DMS53 (cell line): ENCODE measurements around the gene ZNF827.

Source experiments
- DNase-seq: peaks from one replicate; lab custom pipeline; 2025; lab: John Stamatoyannopoulos, UW

The ZNF827 gene, protein sequence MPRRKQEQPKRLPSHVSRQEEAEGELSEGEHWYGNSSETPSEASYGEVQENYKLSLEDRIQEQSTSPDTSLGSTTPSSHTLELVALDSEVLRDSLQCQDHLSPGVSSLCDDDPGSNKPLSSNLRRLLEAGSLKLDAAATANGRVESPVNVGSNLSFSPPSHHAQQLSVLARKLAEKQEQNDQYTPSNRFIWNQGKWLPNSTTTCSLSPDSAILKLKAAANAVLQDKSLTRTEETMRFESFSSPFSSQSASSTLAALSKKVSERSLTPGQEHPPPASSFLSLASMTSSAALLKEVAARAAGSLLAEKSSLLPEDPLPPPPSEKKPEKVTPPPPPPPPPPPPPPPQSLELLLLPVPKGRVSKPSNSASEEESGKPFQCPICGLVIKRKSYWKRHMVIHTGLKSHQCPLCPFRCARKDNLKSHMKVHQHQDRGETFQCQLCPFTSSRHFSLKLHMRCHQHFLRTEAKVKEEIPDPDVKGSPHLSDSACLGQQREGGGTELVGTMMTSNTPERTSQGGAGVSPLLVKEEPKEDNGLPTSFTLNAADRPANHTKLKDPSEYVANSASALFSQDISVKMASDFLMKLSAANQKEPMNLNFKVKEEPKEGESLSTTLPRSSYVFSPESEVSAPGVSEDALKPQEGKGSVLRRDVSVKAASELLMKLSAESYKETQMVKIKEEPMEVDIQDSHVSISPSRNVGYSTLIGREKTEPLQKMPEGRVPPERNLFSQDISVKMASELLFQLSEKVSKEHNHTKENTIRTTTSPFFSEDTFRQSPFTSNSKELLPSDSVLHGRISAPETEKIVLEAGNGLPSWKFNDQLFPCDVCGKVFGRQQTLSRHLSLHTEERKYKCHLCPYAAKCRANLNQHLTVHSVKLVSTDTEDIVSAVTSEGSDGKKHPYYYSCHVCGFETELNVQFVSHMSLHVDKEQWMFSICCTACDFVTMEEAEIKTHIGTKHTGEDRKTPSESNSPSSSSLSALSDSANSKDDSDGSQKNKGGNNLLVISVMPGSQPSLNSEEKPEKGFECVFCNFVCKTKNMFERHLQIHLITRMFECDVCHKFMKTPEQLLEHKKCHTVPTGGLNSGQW

DNA sequence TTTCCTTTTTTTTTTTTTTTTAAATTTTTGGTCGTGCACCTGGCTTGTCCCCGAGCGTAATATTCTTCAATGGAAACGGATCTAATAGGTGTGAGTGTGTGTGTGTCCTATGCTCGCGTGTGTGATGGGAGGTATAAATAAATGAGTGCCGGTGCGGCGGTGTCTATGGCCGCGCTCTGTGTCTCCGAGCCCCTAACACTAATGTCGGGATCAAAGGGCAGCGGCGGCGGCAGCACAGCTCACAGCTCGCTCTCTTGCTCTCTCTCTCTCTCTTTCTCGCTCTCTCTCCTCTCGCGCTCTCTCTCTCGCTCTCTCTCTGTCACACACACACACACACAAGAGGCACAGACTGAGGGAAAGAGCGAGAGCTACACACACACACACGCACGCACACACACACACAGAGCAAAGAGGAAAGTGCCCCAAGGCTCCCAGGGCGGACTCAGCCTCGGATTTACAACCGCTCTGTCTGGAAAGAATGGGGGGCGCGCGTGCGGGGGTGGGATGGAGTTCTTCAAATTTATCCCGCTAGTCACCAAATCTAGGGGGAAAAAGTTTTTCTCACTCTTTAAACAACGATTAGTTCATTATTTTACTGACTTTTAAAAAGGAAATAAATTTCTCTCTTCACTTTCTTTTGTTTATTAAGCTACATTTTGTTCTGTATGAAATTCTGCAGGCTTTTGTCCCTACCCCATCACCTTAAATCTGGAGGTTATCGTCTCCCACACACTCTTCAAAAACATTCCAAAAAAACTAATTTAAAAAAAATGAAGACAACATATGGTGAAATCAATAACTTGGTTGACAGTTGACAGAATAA lies at the start of gene ZNF827:
TSS of gene ZNF827 (minus strand) at position 206 of the 823 bp plus-strand sequence. CDS start 416 bp downstream, outside the sequence.
- peak; percentile 89 for DNase-seq

DNA sequence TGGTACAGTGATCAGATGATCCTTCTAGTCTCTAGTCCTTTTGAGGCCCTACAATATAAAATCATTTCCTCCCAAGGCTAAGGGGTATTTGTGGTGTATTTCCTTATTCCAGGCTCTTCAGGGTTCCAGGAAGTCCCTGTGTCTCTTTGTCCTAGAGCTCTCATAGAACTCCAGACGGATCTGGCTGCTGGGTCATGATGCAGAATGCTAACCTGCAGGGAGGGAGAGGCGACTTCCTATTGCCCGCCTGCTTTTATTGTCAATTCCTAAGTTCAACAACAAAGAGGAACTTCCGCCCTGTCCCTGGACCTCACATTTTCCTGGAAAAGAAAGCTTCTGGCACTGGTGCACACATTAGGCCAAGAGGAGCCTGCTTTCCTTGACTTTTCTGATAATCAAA lies 45.9 kb upstream of the ZNF827 start:
- peak; percentile 6 for DNase-seq

- no peak for DNase-seq
Observed at GRCh38 chr4:145982791-145983190, 44.2 kb upstream of the ZNF827 start.

GRCh38 chr4:145979160-145979559 lies 40.5 kb upstream of the ZNF827 start:
- DNase-seq, result no peak

GRCh38 chr4:145976680-145977079 lies 38.1 kb upstream of the ZNF827 start:
- DNase-seq, result no peak

DNA sequence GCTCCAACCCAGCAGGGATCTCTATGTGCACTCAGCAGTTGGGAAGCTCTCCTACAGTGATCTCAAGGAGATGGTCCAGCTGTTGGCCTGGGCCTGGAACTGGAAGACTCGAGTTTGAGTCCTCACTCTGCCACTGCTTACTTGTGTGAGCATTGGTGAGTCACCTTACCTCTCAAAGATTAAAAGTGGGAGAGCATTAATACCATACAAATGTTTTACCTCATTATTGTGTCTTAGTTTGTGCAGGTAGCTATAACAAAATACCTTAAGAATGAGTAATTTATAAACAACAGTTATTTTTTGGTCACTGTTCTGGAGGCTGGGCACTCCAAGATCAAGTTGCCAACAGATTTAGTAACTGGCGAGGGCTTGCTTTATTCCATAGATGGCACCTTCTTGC lies 21.4 kb upstream of the ZNF827 start:
- DNase-seq, result no peak

DNA sequence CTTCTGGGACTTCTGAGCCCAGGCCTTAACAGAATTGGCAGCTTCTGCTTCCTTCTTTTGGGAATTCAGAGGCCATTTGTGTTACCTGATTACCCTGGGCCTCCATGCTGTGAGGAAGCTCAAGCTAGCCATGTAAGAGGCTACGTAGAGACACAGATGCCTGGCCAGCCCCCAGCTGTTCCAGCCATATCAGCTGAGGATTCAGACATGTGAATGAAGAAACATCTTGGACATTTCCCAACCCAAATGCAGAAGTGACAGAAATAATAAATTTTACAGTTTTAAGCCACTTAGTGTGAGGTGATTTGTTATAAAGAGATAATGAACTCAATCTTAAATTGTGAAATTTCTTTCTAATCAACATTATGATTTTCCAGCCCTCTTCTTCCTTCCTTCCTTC lies 18.7 kb upstream of the ZNF827 start:
- no peak for DNase-seq

DNA sequence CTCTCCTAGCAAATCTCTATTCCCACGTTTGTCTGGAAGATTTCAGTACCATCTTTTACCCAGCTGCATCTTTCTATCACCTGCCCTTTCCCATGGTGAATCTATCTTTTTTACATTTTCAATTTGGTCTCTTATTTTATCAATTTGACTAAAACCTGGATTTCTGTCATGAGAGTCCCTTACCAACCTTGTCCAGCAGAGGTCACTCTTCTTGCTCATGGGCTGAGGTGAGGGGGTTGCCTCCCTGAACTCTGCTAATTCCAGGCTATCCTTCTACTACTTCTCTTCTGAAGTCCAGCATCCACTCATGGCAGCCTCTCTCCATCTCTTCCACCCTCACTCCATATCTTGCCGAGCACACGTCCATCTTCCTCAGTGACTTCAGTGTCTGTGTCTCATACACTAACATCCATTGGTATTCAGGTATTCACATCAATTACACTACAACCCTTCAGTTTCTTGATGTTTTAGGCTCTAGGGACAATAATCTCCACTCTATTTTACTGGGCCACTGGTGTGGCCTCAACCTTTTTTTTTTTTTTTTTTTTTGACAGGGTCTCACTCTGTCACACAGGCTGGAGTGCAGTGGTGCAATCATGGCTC lies 17.8 kb upstream of the ZNF827 start:
- peak; percentile 69 for DNase-seq

- peak; percentile 7 for DNase-seq
Observed at GRCh38 chr4:145954924-145955339, 16.3 kb upstream of the ZNF827 start.

- no peak for DNase-seq
Observed at GRCh38 chr4:145951931-145952330, 13.3 kb upstream of the ZNF827 start.

GRCh38 chr4:145945431-145946155 lies 7.0 kb upstream of the ZNF827 start:
- peak; percentile 21 for DNase-seq

DNA sequence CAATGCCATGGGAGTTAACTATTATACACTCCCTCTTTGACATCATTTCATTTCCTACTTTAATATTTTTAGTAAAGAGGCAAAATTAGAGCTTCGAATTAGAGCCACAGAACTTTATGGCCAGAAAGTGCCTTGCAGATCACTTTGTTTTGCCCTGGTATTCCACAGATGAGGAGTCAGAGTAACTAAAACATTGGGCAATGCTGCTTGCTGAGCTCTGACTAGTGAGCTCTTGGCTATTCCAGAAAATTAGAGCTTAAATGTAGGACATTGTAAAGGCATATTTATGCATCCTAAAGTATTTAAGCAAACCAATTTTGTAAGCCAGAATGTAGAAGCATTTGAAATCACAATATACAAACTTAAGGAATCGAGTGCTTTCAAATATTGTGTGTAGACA lies 6.3 kb upstream of the ZNF827 start:
- no peak for DNase-seq

DNA sequence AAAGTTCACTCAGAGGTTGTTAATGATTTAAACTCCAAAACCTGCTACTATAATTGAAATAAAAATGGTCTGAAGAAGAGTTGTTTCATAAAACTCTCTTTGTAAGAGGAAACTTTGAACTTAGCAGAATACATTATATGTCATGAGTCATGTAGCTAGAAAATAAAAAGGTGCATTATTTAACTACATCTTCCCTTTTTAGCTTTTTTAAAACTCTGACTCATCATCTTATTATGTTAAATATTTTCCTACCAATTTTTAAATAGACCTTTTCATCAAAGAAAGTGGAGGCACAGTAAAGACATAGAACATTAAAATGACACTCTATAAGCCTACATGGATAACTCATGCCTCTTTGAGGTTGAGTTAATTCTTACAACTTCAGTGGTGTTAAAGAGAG lies 1.2 kb upstream of the ZNF827 start:
- DNase-seq, result no peak

DNA sequence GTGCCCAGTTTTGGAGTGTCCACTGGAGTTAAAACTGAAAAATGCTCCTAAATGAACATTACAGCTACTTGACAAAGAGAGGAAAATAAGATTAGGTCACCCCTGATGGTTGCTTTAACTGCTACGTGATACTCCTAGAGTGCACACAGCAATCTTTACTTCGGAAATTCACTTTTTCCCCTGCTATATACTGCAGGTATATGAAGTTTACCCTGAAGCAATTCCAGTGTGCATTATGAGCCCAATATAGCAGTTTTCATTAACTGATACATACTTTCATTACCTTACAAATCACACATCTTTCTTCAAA lies 773 bp upstream of the ZNF827 start:
- no peak for DNase-seq

GRCh38 chr4:145937971-145938611 lies 532 bp downstream of the ZNF827 start:
- DNase-seq, result peak; percentile 57

GRCh38 chr4:145936997-145937901 lies 1.4 kb downstream of the ZNF827 start:
- peak; percentile 64 for DNase-seq

DNA sequence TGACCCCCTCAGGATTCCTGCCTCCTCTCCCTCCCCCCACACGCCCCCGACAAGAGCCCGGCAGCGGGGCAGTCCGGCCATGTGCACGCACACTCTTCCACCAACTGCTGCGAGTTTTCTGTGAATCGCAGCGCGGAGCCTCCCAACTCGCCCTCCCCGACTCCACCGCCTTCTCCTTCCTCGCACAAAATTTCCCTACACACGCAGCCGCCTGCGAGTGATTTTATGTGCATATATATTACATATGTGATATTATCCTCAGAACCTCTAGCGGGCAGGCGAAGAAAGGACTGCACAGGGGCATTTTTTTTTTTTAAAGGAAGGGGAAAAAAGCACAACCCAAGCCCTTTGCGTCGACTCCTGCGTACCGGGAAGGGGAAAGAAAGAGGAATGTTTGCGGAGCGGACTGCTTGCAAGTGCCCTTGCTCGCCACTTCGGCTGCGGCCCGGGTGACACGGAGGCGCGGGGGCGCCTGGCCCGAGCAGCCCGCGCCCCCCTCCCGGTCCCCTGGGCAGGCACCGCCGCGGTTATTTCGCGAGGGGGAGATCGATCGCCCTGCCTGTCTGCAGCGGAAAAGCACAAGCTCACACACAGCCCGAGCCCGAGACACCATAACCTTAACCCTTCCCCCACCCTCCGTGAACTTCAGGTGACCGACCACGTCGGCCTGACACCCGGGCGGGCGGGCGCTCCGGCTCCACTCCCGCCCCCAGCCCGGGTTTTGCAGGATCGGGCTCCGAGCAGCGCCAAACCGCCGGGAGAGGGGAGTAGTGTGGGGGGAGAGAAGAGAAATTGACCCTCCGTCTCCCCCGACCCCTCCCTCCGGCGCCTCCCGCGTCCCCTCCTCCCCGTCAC lies 2.3 kb downstream of the ZNF827 start:
- peak; percentile 84 for DNase-seq
